GM19463 (cell line): ENCODE data around the gene HDHD5.

Experiments used
- ATAC-seq: cut with Tn5 transposase; IDR thresholded peaks from one replicate; pipeline ENCODE4 v1.9.1; 2021; ENCODE audit warnings: mild to moderate bottlenecking, moderate library complexity; ENCODE audit not compliant: unreplicated experiment

Gene HDHD5

GRCh38 chr22:17158568-17159503, at the start of gene HDHD5:
Gene HDHD5, minus strand, starts transcription at chr22:17159277. Its CDS starts 26 bp downstream, at chr22:17159251.
- peak; percentile 78 for ATAC-seq

- no peak for ATAC-seq
These were observed 46.4 kb upstream of the HDHD5 start for GRCh38 chr22:17205432-17205831.

- no peak for ATAC-seq
These were observed 42.3 kb upstream of the HDHD5 start for GRCh38 chr22:17201285-17201945.

GRCh38 chr22:17199003-17199731, 40.1 kb upstream of the HDHD5 start:
- ATAC-seq, result no peak

GRCh38 chr22:17198170-17199002, 39.3 kb upstream of the HDHD5 start:
- ATAC-seq, result no peak

- no peak for ATAC-seq
These were observed 35.1 kb upstream of the HDHD5 start for GRCh38 chr22:17194213-17194612.

GRCh38 chr22:17192186-17192585, 33.1 kb upstream of the HDHD5 start:
- no peak for ATAC-seq

- no peak for ATAC-seq
These were observed 32.2 kb upstream of the HDHD5 start for GRCh38 chr22:17191163-17191784.

GRCh38 chr22:17190702-17191101, 31.6 kb upstream of the HDHD5 start:
- ATAC-seq, result no peak

GRCh38 chr22:17176715-17177114, 17.6 kb upstream of the HDHD5 start:
- no peak for ATAC-seq

GRCh38 chr22:17172029-17172833, 13.2 kb upstream of the HDHD5 start:
- no peak for ATAC-seq

GRCh38 chr22:17171153-17172028, 12.3 kb upstream of the HDHD5 start:
- peak; percentile 93 for ATAC-seq

GRCh38 chr22:17167486-17167885, 8.4 kb upstream of the HDHD5 start:
- no peak for ATAC-seq

- ATAC-seq, result no peak
These were observed 5.4 kb upstream of the HDHD5 start for GRCh38 chr22:17164392-17165024.

- no peak for ATAC-seq
These were observed 3.7 kb upstream of the HDHD5 start for GRCh38 chr22:17162731-17163130.

GRCh38 chr22:17161991-17162390, 2.9 kb upstream of the HDHD5 start:
- no peak for ATAC-seq

GRCh38 chr22:17159504-17159951, 451 bp upstream of the HDHD5 start:
- ATAC-seq, result peak; percentile 20

- no peak for ATAC-seq
These were observed 905 bp downstream of the HDHD5 start for GRCh38 chr22:17158176-17158567.
